Endodermal cell (in vitro differentiated cells): ENCODE results near the gene NDUFA13. TPM values are rescaled to one million over a fixed set of nuclear protein-coding genes. Genes with fewer than 3 reads are reported as not detected.

Source experiments
- DNase-seq: peaks from one replicate; pipeline ENCODE4 v3.0.0-alpha.2; 2017
- H3K27ac ChIP-seq: 2 replicates; pipeline ENCODE4 v1.5.1; 2013; ENCODE audit warnings: mild to moderate bottlenecking, low read depth, low read length, moderate library complexity
- H3K27me3 ChIP-seq: 2 replicates; pipeline ENCODE4 v1.6.1; 2013; ENCODE audit warnings: mild to moderate bottlenecking, low read length, moderate library complexity; ENCODE audit not compliant: insufficient read depth, control insufficient read depth, poor library complexity, severe bottlenecking
- H3K36me3 ChIP-seq: 2 replicates; pipeline ENCODE4 v1.7.0; 2013; ENCODE audit warnings: mild to moderate bottlenecking, low read length, moderate library complexity; ENCODE audit not compliant: control insufficient read depth, insufficient read depth
- H3K4me1 ChIP-seq: one replicate; pipeline ENCODE4 v1.7.0; 2013; ENCODE audit warnings: low read length; ENCODE audit not compliant: control insufficient read depth, insufficient read depth
- H3K4me3 ChIP-seq: 2 replicates; pipeline ENCODE4 v1.5.1; 2013; ENCODE audit warnings: mild to moderate bottlenecking, low read length, moderate library complexity
- H3K9ac ChIP-seq: 2 replicates; pipeline ENCODE4 v1.6.1; 2013; ENCODE audit warnings: mild to moderate bottlenecking, low read length, moderate library complexity; ENCODE audit not compliant: poor library complexity, severe bottlenecking; ENCODE audit errors: extremely low read depth
- H3K9me3 ChIP-seq: 2 replicates; pipeline ENCODE4 v1.6.1; 2013; ENCODE audit warnings: mild to moderate bottlenecking, low read length, moderate library complexity; ENCODE audit not compliant: control insufficient read depth
- H3K27ac Mint-ChIP-seq: 2 replicates; pipeline ENCODE4 v1.8.0; 2020; ENCODE audit warnings: mixed read lengths
- H3K27me3 Mint-ChIP-seq: 2 replicates; pipeline ENCODE4 v1.8.0; 2021; ENCODE audit warnings: mild to moderate bottlenecking, mixed read lengths; ENCODE audit not compliant: insufficient read depth
- H3K36me3 Mint-ChIP-seq: 2 replicates; pipeline ENCODE4 v1.8.0; 2020; ENCODE audit warnings: low read depth, mixed read lengths
- H3K4me1 Mint-ChIP-seq: 2 replicates; pipeline ENCODE4 v1.8.0; 2020; ENCODE audit warnings: mixed read lengths
- H3K4me3 Mint-ChIP-seq: 2 replicates; pipeline ENCODE4 v1.8.0; 2020; ENCODE audit warnings: mild to moderate bottlenecking, moderate library complexity, mixed read lengths
- H3K9me3 Mint-ChIP-seq: 2 replicates; pipeline ENCODE4 v1.8.0; 2020; ENCODE audit warnings: mild to moderate bottlenecking, mixed read lengths
- WGBS, 2 experiments: methylation state at CpG; one replicate each; pipeline versions ENCODE4 v1.1.5 to v1.1.7; 2013; ENCODE audit warnings: missing lambda C conversion rate in 2 of 2, mixed read lengths in 1 of 2; ENCODE audit not compliant: insufficient coverage in 1 of 2, insufficient read length in 1 of 2; 5-methylcytosine and 5-hydroxymethylcytosine counted together
- total RNA-seq, 2 donors: library from RNA; stranded (reverse); fragmentation: NEBNext Ultra II Directional in 1 of 2; extraction: Animal tissue kit (Norgen Biotek cat#: 25700) in 1 of 2; gene quantifications; 2 replicates in 1 of 2; 3 replicates in 1 of 2; pipeline ENCODE4 v1.2.1, GENCODE V29; 2021
- TF ChIP-seq, protein P1 (sequence below): fragments of 200-600 bp; sonication (generic); conservative IDR thresholded peaks from 2 replicates; pipeline ENCODE4 v1.5.0; 2021; ENCODE audit warnings: antibody characterized with exemption, mild to moderate bottlenecking

The NDUFA13 gene
- total RNA-seq, 2 donors from 2014 or later = 408 to 446 TPM

DNA sequence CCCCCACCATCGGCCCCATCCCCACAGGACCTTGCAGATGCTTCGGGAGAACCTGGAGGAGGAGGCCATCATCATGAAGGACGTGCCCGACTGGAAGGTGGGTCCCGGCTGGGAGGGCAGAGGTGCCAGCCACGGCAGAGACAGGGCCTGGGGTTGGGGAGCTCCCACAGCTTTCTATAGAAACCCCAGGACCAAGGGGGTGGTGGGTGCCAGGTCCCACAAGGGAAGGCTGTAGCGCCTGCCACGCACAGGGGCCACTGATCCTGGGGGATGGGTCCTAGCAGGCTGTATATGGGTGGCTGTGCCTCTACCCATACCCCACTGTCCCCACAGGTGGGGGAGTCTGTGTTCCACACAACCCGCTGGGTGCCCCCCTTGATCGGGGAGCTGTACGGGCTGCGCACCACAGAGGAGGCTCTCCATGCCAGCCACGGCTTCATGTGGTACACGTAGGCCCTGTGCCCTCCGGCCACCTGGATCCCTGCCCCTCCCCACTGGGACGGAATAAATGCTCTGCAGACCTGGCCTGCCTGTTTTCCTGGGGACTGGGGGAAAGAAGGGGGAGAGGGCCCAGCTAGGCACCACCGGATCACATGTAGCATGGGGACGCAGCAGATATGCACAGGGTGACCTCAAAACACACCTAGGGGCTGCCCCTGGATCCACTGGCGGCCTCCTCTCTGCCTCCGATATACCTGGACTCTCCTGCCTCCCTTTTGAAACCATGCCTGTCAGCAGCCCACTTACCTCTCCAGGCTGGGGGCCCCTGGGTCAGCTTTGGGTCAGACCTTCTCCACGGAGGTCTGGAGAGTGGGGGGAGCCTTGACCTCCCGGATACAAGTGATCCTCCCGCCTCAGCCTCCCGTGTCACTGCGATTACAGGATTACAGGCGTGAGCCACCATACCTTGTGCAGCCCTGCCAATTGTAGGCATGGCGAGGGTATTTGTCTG, 11.9 kb downstream of the NDUFA13 start:
- no peak overlapping the region for H3K27ac Mint-ChIP-seq
- peaks cover 32% of the 10 kb centered on the region for H3K36me3 ChIP-seq
- DNase-seq = no peak
- H3K4me1 ChIP-seq = no peaks in the 10 kb centered on the region
- no peaks in the 10 kb centered on the region for H3K9me3 Mint-ChIP-seq
- peaks cover 3% of the 10 kb centered on the region for H3K27me3 Mint-ChIP-seq
- no peak overlapping the region for H3K4me3 ChIP-seq
- TF ChIP-seq, protein P1, sequence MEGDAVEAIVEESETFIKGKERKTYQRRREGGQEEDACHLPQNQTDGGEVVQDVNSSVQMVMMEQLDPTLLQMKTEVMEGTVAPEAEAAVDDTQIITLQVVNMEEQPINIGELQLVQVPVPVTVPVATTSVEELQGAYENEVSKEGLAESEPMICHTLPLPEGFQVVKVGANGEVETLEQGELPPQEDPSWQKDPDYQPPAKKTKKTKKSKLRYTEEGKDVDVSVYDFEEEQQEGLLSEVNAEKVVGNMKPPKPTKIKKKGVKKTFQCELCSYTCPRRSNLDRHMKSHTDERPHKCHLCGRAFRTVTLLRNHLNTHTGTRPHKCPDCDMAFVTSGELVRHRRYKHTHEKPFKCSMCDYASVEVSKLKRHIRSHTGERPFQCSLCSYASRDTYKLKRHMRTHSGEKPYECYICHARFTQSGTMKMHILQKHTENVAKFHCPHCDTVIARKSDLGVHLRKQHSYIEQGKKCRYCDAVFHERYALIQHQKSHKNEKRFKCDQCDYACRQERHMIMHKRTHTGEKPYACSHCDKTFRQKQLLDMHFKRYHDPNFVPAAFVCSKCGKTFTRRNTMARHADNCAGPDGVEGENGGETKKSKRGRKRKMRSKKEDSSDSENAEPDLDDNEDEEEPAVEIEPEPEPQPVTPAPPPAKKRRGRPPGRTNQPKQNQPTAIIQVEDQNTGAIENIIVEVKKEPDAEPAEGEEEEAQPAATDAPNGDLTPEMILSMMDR = no peak
- H3K36me3 Mint-ChIP-seq = peaks cover 38% of the 10 kb centered on the region
- H3K27ac ChIP-seq = no peak overlapping the region
- WGBS, 2 experiments = 94 to 96% methylated on average over 19 to 27 of the region's 27 CpGs
- H3K4me3 Mint-ChIP-seq = no peak overlapping the region
- no peaks in the 10 kb centered on the region for H3K27me3 ChIP-seq
- peaks cover 4% of the 10 kb centered on the region for H3K4me1 Mint-ChIP-seq
- H3K9me3 ChIP-seq = no peaks in the 10 kb centered on the region
- no peak overlapping the region for H3K9ac ChIP-seq

DNA sequence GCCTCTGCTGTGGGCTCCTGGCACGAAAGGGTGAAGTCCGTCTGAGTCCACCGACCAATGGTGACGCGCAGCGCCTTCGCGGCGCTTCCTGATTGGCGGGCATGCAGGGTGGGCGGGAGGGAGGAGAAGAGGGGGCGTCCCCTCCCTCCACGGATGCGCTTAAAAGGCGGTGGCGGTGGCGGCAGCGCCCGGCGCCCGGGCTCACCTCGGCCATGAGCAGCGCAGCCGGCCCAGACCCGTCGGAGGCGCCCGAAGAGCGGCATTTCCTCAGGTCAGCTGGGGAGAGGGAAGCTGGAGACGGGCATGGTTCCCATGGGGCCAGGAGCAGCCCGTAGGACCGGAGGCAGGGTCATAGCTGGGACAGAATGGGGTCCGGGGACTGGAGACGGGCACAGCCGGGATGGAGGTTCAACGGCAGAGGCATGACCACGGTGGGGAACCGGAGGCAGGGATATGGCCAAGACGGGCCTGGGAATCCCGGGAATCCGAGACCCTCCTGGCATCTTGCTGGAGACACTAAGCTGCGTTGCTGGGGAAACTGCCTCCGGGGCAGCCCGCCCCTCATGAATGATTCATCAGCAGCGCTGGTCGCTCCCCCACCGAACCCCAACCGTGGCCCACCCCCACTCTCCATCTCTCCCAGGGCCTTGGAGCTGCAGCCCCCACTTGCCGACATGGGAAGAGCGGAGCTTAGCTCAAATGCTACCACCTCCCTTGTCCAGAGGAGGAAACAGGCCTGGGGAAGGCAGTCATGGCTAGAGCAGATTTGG, 12.9 kb downstream of the NDUFA13 start, which contains the start of gene YJEFN3:
TSS of gene YJEFN3 (plus strand) at position 191 of the 770 bp plus-strand sequence. CDS start at position 213, 22 bp downstream.
- Histone ChIP-seq H3K27me3 (no peaks in the 10 kb centered on the region), H3K27ac (peak within 1 kb of the TSS; percentile 30), H3K4me1 (no peaks in the 10 kb centered on the region), H3K36me3 (peaks cover 25% of the 10 kb centered on the region), H3K9me3 (no peaks in the 10 kb centered on the region), H3K9ac (no peak within 1 kb of the TSS), H3K4me3 (no peak within 1 kb of the TSS)
- peaks cover 34% of the 10 kb centered on the region for H3K36me3 Mint-ChIP-seq
- WGBS, 2 experiments = 92 to 96% methylated on average over 19 to 50 of the region's 50 CpGs
- H3K9me3 Mint-ChIP-seq = no peaks in the 10 kb centered on the region
- peak; percentile 93 for DNase-seq
- H3K27ac Mint-ChIP-seq = no peak within 1 kb of the TSS
- no peak within 1 kb of the TSS for H3K4me3 Mint-ChIP-seq
- H3K27me3 Mint-ChIP-seq = peaks cover 6% of the 10 kb centered on the region
- TF ChIP-seq, protein P1 = no peak
- H3K4me1 Mint-ChIP-seq = peaks cover 4% of the 10 kb centered on the region

DNA sequence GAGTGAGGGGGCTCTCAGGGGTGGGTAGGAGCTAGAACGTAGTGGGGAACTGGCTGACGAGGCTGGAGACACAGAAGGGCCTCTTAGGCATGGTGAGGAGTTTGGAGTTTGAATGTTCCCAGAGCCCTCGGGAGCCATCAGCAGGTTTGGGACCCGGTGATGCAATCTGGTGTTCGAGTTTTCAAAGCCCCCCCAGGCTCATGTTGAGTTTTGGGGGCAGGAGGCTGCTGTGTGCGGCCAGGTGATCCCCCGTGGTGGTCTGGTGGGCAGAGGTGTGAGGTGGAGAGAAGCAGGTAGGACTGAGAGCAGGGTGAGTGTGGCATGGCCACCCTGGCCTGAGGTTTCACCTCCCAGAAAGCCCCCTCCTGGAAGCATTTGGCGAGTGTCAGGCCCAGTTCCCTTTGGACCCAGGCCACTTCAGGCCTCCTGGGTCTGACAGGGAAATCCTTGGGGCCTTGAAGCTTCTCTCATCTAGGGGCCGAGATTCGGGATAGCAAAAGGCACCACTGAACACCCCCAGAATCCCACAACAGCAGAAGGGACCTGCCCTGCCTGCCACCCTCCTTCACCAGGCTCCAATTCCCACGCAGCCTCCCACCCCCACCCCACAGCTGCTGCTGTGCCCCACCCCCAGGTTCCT, 13.9 kb downstream of the NDUFA13 start:
- no peak overlapping the region for H3K27ac ChIP-seq
- Mint-ChIP-seq H3K27ac (no peak overlapping the region), H3K36me3 (peaks cover 30% of the 10 kb centered on the region), H3K9me3 (no peaks in the 10 kb centered on the region), H3K4me1 (peaks cover 4% of the 10 kb centered on the region), H3K4me3 (no peak overlapping the region), H3K27me3 (peaks cover 10% of the 10 kb centered on the region)
- no peaks in the 10 kb centered on the region for H3K27me3 ChIP-seq
- H3K36me3 ChIP-seq = peaks cover 20% of the 10 kb centered on the region
- TF ChIP-seq, protein P1 = no peak
- no peak overlapping the region for H3K4me3 ChIP-seq
- H3K4me1 ChIP-seq = no peaks in the 10 kb centered on the region
- no peak for DNase-seq
- no peaks in the 10 kb centered on the region for H3K9me3 ChIP-seq
- 90 to 97% methylated on average over 6 to 11 of the region's 11 CpGs for WGBS, 2 experiments
- no peak overlapping the region for H3K9ac ChIP-seq
